ENCODE data around the gene RPTOR.

RPTOR gene

DNA sequence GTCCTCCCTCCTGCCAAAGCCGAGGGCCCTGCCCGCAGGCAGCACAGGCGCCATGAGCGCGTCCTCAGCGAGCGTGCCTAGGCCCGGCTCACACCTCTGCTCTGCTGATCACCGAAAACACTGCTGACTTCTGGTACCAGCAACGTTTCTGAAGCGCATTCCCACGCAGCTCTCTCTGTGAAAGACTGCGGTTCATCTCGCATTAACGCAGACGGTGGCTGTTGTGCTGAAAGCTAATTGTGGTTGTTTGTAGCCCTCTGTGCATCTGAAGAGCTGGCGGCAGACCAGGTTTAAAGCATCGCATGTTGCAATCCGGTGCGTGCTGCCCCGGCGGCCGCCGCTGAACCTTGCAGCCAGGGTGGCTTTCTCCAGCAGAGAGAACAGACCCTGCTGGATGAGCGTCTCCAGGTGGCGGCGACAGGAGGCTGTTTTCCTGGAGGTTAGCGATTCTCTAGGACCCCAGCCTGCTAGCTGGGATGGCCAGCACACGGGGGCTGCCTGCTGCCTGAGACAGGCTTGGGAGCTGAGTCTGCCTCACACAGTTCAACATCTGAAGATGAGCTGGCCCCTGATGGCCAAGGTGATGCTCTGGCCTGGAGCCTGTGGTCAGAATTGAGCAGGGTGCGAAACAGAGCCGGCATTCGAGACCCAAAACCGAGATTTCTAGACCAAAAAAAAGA is 397.2 kb downstream of the RPTOR start:
- DNase-seq: no peak

- peak; percentile 19 for DNase-seq
These were observed 398.0 kb downstream of the RPTOR start for GRCh38 chr17:80942423-80943345.

- no peak for DNase-seq
These were observed 398.9 kb downstream of the RPTOR start for GRCh38 chr17:80943346-80944145.

GRCh38 chr17:80944326-80944725 is 399.7 kb downstream of the RPTOR start:
- no peak for DNase-seq

DNA sequence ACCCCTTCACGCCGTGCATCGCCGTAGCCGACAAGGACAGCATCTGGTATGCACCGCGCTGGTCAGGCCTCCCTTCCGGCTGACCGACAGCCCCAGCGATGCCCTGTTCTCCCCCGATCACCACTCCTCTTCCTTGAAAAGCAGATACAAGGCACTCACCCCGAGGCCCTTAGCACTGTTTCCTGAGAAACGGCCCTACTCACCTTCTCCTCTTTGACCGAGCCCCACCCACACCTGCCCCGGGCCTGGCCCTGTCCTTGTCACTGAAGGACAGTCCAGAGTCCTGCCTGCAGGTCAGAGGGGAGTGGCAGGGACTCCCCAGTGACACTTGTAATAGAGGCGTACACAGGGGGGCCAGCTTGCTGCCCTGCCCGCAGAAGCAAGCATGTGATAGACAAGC is 401.1 kb downstream of the RPTOR start:
- DNase-seq: no peak

- DNase-seq: no peak
These were observed 401.8 kb downstream of the RPTOR start for GRCh38 chr17:80946449-80946848.

DNA sequence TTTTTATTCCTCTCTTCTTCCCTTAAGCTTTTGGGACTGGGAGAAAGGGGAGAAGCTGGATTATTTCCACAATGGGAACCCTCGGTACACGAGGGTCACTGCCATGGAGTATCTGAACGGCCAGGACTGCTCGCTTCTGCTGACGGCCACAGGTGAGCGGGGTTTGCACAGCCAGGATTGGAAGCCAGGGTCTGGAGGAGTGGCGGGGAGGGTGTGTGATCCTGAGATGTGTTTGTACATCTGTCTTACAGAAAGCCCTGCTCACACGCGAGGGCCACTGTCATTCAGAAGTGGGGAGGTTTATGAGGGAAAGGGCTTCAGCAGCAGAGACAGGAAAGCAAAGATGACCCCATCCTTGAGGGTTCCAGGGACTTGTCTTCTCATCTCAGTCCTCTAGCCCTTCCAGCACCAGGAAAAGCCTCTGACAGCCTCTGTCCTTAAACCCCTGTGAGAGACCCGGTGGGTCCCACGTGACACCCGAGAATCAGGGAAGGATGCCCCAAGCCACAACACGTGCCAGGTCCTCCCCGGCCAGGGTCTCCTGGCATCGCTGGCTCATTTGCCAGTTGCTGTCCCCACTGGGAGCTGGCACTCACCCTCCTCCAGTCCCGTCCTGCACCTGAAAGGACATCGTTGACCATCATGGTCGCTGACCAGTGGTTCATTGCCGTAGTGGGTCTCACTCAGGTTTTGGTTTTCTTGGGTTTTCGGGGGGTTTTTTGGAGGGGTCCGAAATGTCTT is 402.7 kb downstream of the RPTOR start:
- no peak for DNase-seq

DNA sequence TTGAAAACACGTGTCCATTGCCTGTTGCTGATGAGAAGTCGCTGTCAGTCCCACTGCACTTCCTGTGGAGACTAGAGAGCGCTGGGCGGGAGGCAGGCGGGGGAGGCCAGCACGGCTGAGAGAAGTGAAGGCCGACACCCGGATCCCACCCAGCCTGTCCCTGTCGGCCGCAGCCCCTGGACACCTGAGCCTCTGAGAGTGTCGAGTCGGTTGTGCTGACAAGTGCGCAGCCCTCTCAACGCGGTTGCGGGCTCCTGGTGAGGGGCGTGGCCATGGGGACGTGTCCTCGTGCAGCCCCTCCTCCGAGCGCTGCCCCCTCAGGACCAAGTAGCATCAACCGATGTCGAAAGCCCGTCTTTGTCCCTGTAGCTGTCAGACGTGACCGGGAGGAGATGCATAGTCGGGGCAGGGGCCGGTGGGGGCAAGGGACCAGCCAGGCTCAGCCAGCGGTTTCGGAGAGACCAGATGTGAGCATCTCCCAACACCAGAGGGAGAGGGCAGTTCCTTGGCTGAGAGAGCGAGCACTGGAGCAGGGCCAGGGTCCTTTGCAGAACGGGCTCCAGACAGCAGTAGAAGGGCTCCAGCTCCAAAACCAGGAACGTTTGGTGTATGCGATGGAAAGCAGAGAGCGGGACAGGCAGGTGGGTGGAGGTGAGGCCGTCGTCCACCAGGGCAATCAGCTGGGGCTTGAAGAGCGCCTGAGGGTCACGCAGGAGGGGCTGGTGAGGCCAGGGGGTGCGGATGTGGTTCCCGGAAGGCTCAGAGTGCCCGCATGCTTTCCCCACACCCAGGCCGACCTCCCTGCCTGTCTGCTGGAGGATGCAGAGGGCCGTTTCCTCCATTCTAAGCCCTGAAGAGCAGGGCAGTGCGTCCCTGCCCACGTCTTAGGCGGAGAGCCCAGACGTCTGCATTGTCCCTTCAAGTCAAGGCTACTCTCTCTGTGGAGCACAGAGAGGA is 403.7 kb downstream of the RPTOR start:
- DNase-seq: no peak

DNA sequence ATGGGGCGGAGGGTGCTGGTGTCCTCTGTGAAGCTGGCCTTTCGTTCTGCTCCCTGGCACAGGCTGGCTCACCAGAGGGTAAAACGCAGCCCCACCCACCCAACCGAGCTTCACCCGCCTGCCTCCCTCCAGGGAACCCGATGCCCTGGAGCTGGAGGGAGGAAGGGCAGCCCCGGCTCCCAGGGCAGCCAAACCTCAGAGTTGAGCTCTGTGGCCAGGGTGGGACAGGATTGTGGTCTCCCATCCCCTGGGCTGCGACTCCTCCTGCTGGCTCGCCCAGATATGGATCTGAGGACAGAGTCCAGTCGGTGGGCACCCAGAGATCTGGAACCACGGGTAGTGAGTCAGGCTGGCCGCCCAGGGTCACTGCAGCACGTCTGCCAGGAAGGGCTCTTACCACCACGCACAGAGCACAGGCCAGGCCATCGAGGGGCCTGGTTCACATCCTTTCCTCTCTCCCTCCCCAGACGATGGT is 404.4 kb downstream of the RPTOR start:
- DNase-seq: no peak

GRCh38 chr17:80949451-80950421 is 405.1 kb downstream of the RPTOR start:
- no peak for DNase-seq

GRCh38 chr17:80950466-80951120 is 406.0 kb downstream of the RPTOR start:
- no peak for DNase-seq

DNA sequence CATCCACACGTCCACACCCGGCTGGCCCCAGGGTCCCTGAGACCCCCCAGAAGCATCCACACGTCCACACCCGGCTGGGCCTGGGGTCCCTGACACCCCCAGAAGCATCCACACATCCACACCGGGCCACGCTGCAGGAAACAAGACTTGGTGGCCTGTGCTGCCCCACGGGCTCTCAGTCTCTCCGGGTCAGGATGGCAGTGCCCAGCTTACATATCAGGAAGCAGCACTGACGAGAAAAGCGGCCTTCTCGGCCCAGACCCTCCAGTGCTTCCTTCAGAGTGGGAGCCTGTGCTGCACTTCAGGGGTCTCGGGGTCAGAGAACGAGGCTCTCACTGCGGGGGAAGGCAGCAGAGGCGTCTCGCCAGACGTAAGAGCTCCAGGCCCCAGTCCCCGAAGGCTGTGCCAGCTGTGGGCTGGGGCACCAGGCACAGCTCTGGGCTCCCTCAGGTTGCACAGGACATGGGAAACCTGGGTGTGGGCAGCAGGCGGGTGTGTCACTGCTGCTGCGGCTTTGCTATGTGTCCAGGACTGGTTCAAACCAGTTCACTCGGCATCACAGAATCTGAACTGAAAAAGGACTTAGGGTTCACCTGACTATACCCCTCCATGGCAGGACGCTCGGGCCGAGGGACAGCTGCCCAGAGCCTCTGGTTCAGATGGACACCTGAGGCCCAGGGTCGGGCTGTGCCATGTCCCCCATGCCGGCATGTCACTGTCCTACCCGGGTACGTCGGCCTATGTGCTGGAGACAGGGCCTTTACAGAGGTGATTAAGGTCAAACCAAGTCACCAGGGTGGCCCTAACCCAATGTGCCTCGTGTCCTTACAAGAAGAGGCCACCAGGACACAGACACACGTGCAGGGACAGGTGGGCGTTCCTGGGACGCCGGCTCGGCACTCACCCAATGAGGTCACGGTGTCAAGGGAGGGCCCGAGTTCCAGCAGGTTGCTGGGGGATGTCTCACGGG is 406.8 kb downstream of the RPTOR start:
- no peak for DNase-seq

DNA sequence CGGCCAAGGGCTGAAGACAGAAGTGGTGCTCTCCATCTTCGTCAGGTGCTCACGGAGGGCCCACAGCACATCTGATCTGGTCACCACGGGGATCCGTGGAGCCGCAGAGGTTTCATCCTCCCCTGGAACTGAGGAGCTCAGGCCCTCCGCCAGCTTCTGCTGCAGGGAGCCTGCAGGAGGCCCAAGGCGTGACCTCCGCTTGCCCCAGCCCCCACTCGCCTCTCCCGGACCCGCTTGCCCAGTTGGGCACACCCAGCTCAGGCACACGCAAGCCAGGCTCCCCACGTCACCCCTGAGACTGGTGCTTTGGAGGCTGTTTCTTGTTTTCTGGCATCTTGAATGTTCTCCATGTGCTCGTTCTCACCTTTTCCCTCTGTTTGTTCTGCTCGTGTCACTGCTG is 407.7 kb downstream of the RPTOR start:
- no peak for DNase-seq

DNA sequence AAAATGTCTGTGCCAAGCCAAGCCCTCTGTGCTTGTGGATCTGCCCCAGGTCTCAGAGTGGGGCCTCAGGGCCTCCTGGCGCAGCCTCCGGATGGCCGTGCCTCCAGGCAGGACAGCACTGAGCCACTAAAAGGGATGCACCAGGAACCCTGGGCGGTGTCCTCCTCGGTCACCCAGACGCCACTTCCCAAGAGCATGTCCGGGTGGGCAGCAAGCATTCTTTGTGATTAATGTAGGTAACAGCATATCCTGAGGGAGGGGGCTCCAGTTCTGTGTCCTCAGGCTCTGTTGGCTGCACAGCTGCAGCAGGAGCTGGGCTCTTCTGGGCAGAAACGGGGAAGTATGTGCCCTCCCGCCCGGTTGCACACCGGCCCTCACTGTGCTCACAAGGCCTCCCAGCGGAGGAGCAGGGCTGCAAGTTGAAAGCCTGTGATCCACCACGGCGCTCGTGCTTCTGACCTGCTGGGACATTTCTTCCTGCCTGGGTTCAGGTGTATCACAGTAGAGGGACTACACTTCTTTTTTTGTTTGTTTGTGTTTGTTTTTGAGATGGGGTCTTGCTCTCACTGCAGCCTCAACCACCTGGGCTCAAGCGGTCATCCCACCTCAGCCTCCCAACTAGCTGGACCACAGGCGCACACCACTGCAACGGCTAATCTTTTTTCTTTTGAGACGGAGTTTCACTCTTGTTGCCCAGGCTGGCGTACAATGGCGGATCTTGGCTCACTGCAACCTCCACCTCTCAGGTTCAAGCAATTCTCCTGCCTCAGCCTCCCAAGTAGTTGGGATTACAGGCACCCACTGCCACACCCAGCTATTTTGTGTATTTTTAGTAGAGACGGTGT is 409.1 kb downstream of the RPTOR start:
- DNase-seq: no peak

GRCh38 chr17:80955078-80955477 is 410.4 kb downstream of the RPTOR start:
- no peak for DNase-seq

GRCh38 chr17:80955671-80956280 is 411.1 kb downstream of the RPTOR start:
- no peak for DNase-seq

Measured in EL (cell line).